ENCODE data around the gene TNS1. TPM values are rescaled to one million over a fixed set of nuclear protein-coding genes. Genes with fewer than 3 reads are reported as not detected.
"Not testable (repeated sequence)": the region's sequence is repeated elsewhere in the genome, so short reads cannot be mapped to it uniquely, and the experiment has no call there.

Gene TNS1
- total and polyA plus RNA-seq, 2 donors from 2014 or later: 44.8 to 471 TPM

- no peak overlapping the region for H3K27ac ChIP-seq (ENCODE audit: low read depth in 2 of 2, low read length in 2 of 2)
- DNase-seq (peak in 1 of 5 donors; percentile 31), FAIRE-seq (no peak)
- no peaks in the 10 kb centered on the region for H3K27me3 ChIP-seq (ENCODE audit: control insufficient read depth, insufficient read depth, low read length)
- no peak for TF ChIP-seq CTCF (IDR thresholded peaks at IDR 0.05; ENCODE audit: borderline replicate concordance, extremely low read depth, insufficient read depth)
- intact Hi-C loops (cut with DNase I): no loop called here
- no peaks in the 10 kb centered on the region for H3K36me3 ChIP-seq (ENCODE audit: control insufficient read depth in 2 of 3, insufficient read depth in 3 of 3, low read length in 3 of 3)
- H3K9me3 ChIP-seq (ENCODE audit: control insufficient read depth in 2 of 3, insufficient read depth in 1 of 3, low read length in 3 of 3): no peaks in the 10 kb centered on the region
- H3K4me3 ChIP-seq (ENCODE audit: low read length in 3 of 3): no peak overlapping the region
- H3K4me1 ChIP-seq (ENCODE audit: control insufficient read depth in 2 of 3, insufficient read depth in 2 of 3, low read depth in 1 of 3, low read length in 3 of 3): no peaks in the 10 kb centered on the region
- no peak overlapping the region for H3K9ac ChIP-seq (ENCODE audit: low read length in 3 of 3)
Measured at GRCh38 chr2:218046238-218046637, 43.4 kb upstream of the TNS1 start.

GRCh38 chr2:218044599-218044998, 41.8 kb upstream of the TNS1 start:
- H3K27me3 ChIP-seq (ENCODE audit: control insufficient read depth, insufficient read depth, low read length); H3K4me1 ChIP-seq (ENCODE audit: control insufficient read depth in 2 of 3, insufficient read depth in 2 of 3, low read depth in 1 of 3, low read length in 3 of 3); FAIRE-seq; H3K36me3 ChIP-seq (ENCODE audit: control insufficient read depth in 2 of 3, insufficient read depth in 3 of 3, low read length in 3 of 3); intact Hi-C loops (cut with DNase I); DNase-seq; H3K4me3 ChIP-seq (ENCODE audit: low read length in 3 of 3); H3K9ac ChIP-seq (ENCODE audit: low read length in 3 of 3); H3K27ac ChIP-seq (ENCODE audit: low read depth in 2 of 2, low read length in 2 of 2); H3K9me3 ChIP-seq (ENCODE audit: control insufficient read depth in 2 of 3, insufficient read depth in 1 of 3, low read length in 3 of 3): not testable (repeated sequence)

GRCh38 chr2:218043701-218044109, 40.9 kb upstream of the TNS1 start:
- no peak overlapping the region for H3K27ac ChIP-seq (ENCODE audit: low read depth in 2 of 2, low read length in 2 of 2)
- FAIRE-seq: no peak
- no peak for TF ChIP-seq CTCF (IDR thresholded peaks at IDR 0.05; ENCODE audit: borderline replicate concordance, extremely low read depth, insufficient read depth)
- no peaks in the 10 kb centered on the region for H3K4me1 ChIP-seq (ENCODE audit: control insufficient read depth in 2 of 3, insufficient read depth in 2 of 3, low read depth in 1 of 3, low read length in 3 of 3)
- DNase-seq: no peak
- no peaks in the 10 kb centered on the region for H3K9me3 ChIP-seq (ENCODE audit: control insufficient read depth in 2 of 3, insufficient read depth in 1 of 3, low read length in 3 of 3)
- H3K4me3 ChIP-seq (ENCODE audit: low read length in 3 of 3): no peak overlapping the region
- no peaks in the 10 kb centered on the region for H3K27me3 ChIP-seq (ENCODE audit: control insufficient read depth, insufficient read depth, low read length)
- no peaks in the 10 kb centered on the region for H3K36me3 ChIP-seq (ENCODE audit: control insufficient read depth in 2 of 3, insufficient read depth in 3 of 3, low read length in 3 of 3)
- intact Hi-C loops (cut with DNase I): no loop called here
- H3K9ac ChIP-seq (ENCODE audit: low read length in 3 of 3): no peak overlapping the region

- Histone ChIP-seq H3K27ac (ENCODE audit: low read depth in 2 of 2, low read length in 2 of 2) (no peak overlapping the region), H3K9ac (ENCODE audit: low read length in 3 of 3) (no peak overlapping the region), H3K4me1 (ENCODE audit: control insufficient read depth in 2 of 3, insufficient read depth in 2 of 3, low read depth in 1 of 3, low read length in 3 of 3) (no peaks in the 10 kb centered on the region), H3K4me3 (ENCODE audit: low read length in 3 of 3) (no peak overlapping the region), H3K9me3 (ENCODE audit: control insufficient read depth in 2 of 3, insufficient read depth in 1 of 3, low read length in 3 of 3) (no peaks in the 10 kb centered on the region), H3K27me3 (ENCODE audit: control insufficient read depth, insufficient read depth, low read length) (no peaks in the 10 kb centered on the region), H3K36me3 (ENCODE audit: control insufficient read depth in 2 of 3, insufficient read depth in 3 of 3, low read length in 3 of 3) (no peaks in the 10 kb centered on the region)
- no peak for TF ChIP-seq CTCF (IDR thresholded peaks at IDR 0.05; ENCODE audit: borderline replicate concordance, extremely low read depth, insufficient read depth)
- FAIRE-seq: no peak
- DNase-seq: no peak
- intact Hi-C loops (cut with DNase I): no loop called here
Measured at GRCh38 chr2:218043100-218043499, 40.3 kb upstream of the TNS1 start.
